LNCAP (cell line): ENCODE measurements around the gene LRCOL1.
A peak's percentile ranks its signal among the peaks of the same experiment; 100 is the strongest.

Source experiments
- TF ChIP-seq, protein P1 (sequence below): fragments of 450-650 bp; IDR thresholded peaks from 2 replicates; pipeline ENCODE4 v1.5.1; 2017; ENCODE audit warnings: mild to moderate bottlenecking

LRCOL1 gene

DNA sequence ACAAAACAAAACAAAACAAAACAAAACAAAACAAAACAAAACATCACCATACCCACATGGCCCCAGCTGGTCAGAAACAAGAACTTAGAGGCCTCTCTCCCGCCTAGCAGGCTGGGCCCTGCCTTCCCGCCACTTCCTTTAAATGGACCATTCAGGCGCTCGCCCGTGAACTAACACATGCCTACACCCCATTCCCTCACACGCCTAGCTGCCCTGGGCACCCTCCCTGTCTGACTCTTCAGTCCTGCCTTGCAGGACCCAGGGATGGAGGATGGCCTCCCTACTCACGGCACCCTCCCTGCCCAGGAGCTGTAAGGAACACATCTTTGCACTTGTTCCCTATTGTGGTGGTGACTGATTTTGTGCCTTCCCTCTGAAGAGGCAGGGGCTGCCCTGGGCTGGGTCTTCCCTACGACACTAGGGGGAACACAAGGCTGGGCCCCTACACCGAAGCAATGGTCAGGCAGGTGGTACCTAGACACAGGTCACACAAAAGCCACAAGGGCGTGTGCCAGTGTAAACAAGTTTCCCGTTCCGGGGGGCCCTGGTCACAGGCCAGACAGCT is 29.7 kb upstream of the LRCOL1 start:
- TF ChIP-seq, protein P1, sequence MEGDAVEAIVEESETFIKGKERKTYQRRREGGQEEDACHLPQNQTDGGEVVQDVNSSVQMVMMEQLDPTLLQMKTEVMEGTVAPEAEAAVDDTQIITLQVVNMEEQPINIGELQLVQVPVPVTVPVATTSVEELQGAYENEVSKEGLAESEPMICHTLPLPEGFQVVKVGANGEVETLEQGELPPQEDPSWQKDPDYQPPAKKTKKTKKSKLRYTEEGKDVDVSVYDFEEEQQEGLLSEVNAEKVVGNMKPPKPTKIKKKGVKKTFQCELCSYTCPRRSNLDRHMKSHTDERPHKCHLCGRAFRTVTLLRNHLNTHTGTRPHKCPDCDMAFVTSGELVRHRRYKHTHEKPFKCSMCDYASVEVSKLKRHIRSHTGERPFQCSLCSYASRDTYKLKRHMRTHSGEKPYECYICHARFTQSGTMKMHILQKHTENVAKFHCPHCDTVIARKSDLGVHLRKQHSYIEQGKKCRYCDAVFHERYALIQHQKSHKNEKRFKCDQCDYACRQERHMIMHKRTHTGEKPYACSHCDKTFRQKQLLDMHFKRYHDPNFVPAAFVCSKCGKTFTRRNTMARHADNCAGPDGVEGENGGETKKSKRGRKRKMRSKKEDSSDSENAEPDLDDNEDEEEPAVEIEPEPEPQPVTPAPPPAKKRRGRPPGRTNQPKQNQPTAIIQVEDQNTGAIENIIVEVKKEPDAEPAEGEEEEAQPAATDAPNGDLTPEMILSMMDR: no peak

DNA sequence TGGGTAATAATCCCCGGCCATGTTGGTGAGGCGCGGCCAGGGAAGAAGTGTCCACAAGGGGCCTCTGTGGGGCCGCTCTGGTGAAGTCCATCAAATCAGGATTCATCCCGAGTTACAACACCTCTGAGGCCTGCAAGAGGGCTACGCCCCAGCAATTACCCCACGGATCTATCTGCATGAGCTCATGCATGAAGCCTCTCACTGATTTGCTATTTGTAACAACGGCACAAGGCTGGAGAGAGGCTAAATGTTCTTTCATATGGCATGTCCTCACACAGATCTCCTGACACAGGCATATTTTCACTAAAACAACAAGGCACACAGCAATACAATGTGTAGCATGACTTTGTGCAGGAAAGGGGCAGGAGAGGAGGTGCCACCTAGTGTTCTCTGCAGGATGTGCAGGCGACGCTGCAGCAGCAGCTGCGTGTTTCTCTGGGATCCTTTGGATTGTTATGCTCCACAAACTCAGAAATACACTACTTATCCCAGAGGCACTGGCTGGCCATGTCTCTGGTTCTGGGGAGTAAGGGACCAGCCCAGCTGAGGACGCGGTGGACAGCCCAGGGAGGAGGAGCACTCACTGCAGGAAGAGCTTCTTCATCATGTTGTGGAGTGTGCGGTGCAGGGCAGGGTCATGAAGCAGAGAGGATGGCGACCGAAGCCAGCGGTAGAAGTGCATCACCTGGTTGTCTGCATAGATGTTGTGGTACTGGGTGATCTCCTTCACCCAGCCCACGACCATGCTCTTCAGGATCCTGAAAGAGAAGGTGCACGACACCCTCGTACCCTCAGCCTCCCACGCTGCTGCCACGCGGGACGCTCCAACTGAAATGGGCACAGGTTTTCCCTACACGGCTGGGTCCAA is 28.4 kb upstream of the LRCOL1 start:
- TF ChIP-seq, protein P1: peak; percentile 94

DNA sequence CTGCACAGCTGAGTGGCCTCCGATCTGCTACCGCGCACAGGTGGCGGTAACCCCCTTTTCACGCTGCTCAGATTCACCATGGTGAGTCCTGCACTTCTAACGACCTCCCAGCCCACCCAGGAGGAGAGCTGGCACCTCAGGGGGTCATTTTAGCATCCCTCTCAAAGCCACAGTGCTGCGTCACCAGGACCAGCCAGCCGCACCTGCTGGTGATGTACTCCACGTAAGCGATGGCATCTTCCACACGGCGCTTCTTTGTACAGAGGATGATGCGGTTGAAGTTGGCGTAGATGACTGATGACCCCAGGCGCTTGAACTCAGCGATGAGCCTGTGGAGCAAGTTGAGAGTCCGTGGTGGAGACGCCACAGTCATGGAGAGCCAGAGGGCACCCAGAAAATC is 27.4 kb upstream of the LRCOL1 start:
- TF ChIP-seq, protein P1: no peak

DNA sequence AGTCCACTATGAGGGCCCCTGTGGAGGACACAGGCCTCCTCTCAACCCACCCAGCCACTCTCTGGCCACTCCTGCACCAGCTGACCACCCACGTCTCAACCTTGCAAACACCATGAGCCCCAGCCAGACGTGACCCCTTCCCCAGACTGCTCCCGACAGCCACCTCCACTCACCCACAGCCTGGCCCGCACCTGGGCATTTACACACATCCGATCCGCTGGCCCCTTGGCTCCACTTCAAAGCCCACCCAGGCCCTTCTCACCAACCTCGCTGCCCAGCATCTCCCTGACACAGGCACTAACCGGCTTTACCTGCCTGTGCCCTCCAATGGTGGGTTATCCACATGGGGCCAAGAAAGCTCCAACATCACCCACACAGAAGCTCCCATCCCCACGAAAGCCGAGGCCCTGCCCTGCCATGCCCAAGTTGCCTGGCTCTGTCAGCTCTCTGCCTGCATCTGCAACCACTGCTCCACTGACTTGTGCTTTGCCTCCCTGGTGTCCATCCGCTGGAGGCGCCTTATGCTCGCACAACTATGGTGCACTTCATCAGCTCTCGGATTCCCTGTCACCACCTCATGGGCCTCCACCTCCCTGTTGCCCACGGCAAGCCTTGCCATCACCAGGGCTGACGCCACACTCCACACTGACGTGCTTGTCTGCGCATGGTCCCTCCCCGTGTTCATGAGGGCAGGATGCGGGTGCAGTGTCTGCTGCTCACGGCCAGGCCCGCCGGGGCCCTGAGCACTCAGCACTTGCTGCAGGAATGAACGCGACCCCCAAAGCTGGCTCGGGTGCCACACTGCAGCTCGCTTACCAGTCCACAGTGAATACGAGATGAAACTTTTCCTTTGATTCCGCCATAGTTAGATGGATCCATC is 24.9 kb upstream of the LRCOL1 start:
- TF ChIP-seq, protein P1: no peak

DNA sequence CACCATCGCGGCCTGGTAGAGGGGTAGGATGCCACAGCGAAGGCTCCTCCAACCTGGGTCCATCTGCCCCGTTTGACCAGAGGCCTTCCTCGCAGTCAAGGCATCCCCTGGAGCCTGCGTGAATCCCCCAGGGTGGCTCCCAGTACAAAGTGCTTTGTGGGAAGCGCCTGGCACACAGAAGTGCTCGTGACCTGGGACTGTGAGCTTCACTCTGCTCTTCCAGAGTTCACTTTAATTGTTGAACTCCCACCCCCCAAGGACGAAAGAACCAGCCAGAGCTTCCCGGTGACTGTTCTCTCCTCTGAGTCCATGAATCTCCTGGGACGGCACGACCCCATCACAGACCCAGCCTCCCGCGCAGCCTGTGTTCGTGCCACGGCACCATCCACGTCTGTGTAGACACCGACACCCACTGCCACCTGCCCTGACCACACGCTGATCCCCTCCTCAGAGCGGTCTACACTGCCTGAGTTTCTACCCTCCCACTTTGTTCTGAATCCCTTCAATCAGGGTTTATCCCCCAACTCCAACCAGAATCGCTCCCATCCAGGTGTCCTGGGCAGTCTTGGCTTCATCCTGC is 24.1 kb upstream of the LRCOL1 start:
- TF ChIP-seq, protein P1: no peak

DNA sequence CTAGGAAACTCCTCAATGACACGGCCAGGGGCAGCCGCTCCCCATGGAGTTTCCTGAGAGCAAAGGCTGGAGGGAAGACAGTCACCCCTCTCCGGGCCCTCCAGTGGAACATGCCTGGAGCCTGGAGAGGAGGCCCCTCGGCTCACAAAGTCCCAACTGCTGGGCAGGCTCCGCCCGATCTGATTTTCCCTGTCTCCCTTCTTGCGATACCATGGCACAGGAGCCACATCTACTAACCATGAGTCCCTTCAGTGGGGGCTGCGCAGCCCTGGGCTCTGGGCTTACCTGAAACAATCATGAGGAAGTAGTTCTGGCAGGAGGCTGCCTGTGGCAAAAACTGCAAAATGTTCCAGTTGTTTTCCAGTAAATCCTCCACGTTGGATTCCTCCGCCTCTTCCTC is 23.5 kb upstream of the LRCOL1 start:
- TF ChIP-seq, protein P1: no peak

DNA sequence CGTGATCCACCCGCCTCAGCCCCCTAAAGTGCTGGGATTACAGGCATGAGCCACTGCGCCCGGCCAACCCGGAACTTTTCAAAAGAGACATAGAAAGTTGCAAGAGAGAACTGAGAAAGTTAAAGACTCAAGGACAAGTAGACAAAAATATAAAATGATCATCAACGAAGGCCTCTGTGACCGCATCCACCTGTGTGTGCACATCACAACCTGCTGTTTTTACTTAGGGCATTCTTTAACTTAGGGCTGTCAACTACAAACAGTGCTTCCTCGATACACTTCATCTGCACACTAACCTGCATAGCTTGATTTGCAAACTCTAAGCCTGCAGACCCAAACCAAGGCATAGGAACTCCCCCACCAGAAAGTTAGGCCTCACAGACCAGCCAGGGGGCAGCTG is 23.0 kb upstream of the LRCOL1 start:
- TF ChIP-seq, protein P1: no peak
